Ovary (tissue), 3 donors: ENCODE data around the gene CALD1.

Source experiments
- CTCF ChIP-seq, 3 donors: fragments of 450-650 bp in 2 of 3; fragments of 200-600 bp in 1 of 3; IDR thresholded peaks; one replicate each; pipeline versions ENCODE4 v1.5.1 to v1.8.0; 2016 to 2022; ENCODE audit warnings: antibody characterized with exemption in 3 of 3, mild to moderate bottlenecking in 1 of 3
- EP300 ChIP-seq: sonication (generic); formaldehyde crosslinking; IDR thresholded peaks from one replicate; pipeline ENCODE4 v1.6.1; 2017; ENCODE audit warnings: antibody characterized with exemption
- POLR2A ChIP-seq: fragments of 450-650 bp; IDR thresholded peaks from one replicate; pipeline ENCODE4 v1.6.1; 2017; ENCODE audit warnings: antibody characterized with exemption, mild to moderate bottlenecking, moderate library complexity
- donor health status: DM: no; HTN: no; CAD: no.

GRCh38 chr7:134954197-134955082 lies 175.0 kb downstream of the CALD1 start:
- TF ChIP-seq CTCF (IDR thresholded peaks at IDR 0.05) (peak in 2 of 3 donors; percentile 41 to 62), EP300 (no peak), POLR2A (no peak)
